Keratinocyte (primary cell): ENCODE measurements around the gene EXD3. TPM values are rescaled to one million over a fixed set of nuclear protein-coding genes. Genes with fewer than 3 reads are reported as not detected.

Experiments
- DNase-seq: peaks from one replicate; pipeline ENCODE4 v3.0.0-alpha.2; 2011; ENCODE audit warnings: low read depth, missing footprints, low spot score
- FAIRE-seq: peaks from 2 replicates; lab custom pipeline; 2011; peaks lifted over from hg19 to GRCh38; lab: Jason Lieb, UNC
- H2AFZ ChIP-seq: 2 replicates; pipeline ENCODE4 v1.6.0; 2012; ENCODE audit warnings: low read length, control low read depth, inconsistent platforms; ENCODE audit not compliant: control insufficient read depth
- H3K27ac ChIP-seq: 2 replicates; pipeline ENCODE4 v1.5.1; 2011; ENCODE audit warnings: low read length; ENCODE audit not compliant: control insufficient read depth, insufficient read depth
- H3K27me3 ChIP-seq: 3 replicates; pipeline ENCODE4 v1.6.0; 2011; ENCODE audit warnings: low read length; ENCODE audit not compliant: control insufficient read depth, insufficient read depth; ENCODE audit errors: extremely low read depth
- H3K36me3 ChIP-seq, 2 experiments: 2 replicates in 1 of 2; 3 replicates in 1 of 2; pipeline ENCODE4 v1.5.1; 2011; ENCODE audit warnings: low read length in 2 of 2, mild to moderate bottlenecking in 1 of 2; ENCODE audit not compliant: control insufficient read depth in 2 of 2, insufficient read depth in 2 of 2; ENCODE audit errors: extremely low read depth in 1 of 2
- H3K4me1 ChIP-seq: 3 replicates; pipeline ENCODE4 v1.5.1; 2011; ENCODE audit warnings: low read length; ENCODE audit not compliant: control insufficient read depth, insufficient read depth; ENCODE audit errors: extremely low read depth
- H3K4me2 ChIP-seq: 3 replicates; pipeline ENCODE4 v1.6.0; 2011; ENCODE audit warnings: low read depth, low read length; ENCODE audit not compliant: control insufficient read depth, insufficient read depth; ENCODE audit errors: extremely low read depth
- H3K4me3 ChIP-seq, 3 experiments: fragments of 200-600 bp in 1 of 3; sonication (generic) in 1 of 3; 2 replicates in 2 of 3; 3 replicates in 1 of 3; pipeline ENCODE4 v1.5.1; 2011 to 2016; ENCODE audit warnings: low read length in 3 of 3, mild to moderate bottlenecking in 3 of 3, control low read depth in 2 of 3, inconsistent platforms in 1 of 3, low read depth in 1 of 3, mixed read lengths in 1 of 3, mixed run types in 1 of 3, moderate library complexity in 1 of 3; ENCODE audit not compliant: control insufficient read depth in 2 of 3, insufficient read depth in 2 of 3; ENCODE audit errors: extremely low read depth in 1 of 3
- H3K79me2 ChIP-seq: 2 replicates; pipeline ENCODE4 v1.6.0; 2012; ENCODE audit warnings: low read length; ENCODE audit not compliant: control insufficient read depth, insufficient read depth
- H3K9ac ChIP-seq: 3 replicates; pipeline ENCODE4 v1.6.0; 2011; ENCODE audit warnings: low read length; ENCODE audit not compliant: control insufficient read depth, insufficient read depth; ENCODE audit errors: extremely low read depth
- H3K9me1 ChIP-seq: 3 replicates; pipeline ENCODE4 v1.6.0; 2011; ENCODE audit warnings: low read length; ENCODE audit not compliant: control insufficient read depth, insufficient read depth; ENCODE audit errors: extremely low read depth
- H3K9me3 ChIP-seq: 2 replicates; pipeline ENCODE4 v1.5.1; 2012; ENCODE audit warnings: low read depth, low read length; ENCODE audit not compliant: control insufficient read depth
- H4K20me1 ChIP-seq: 3 replicates; pipeline ENCODE4 v1.6.0; 2011; ENCODE audit warnings: low read length; ENCODE audit not compliant: control insufficient read depth, insufficient read depth; ENCODE audit errors: extremely low read depth
- CTCF ChIP-seq, 3 experiments: IDR thresholded peaks in 1 of 3; conservative IDR thresholded peaks in 1 of 3; optimal IDR thresholded peaks in 1 of 3; 2 replicates in 2 of 3; 3 replicates in 1 of 3; pipeline versions ENCODE3 to v1.5.1; 2011; ENCODE audit warnings: low read length in 3 of 3, mild to moderate bottlenecking in 3 of 3, moderate library complexity in 2 of 3, control low read depth in 1 of 3, inconsistent platforms in 1 of 3; ENCODE audit not compliant: insufficient read depth in 2 of 3; ENCODE audit errors: extremely low read depth in 1 of 3
- EZH2 ChIP-seq: IDR thresholded peaks from one replicate; pipeline ENCODE4 v1.6.1; 2012; ENCODE audit warnings: inconsistent platforms, mild to moderate bottlenecking, low read length, moderate library complexity
- dilution Hi-C: fragments of 300-500 bp; cut with MboI; formaldehyde crosslinking; loops from one replicate; pipeline ENCODE4 v1.7.0; 2020; ENCODE audit warnings: low sequenced_read_pairs; ENCODE audit not compliant: extremely low pct_ligation_motif_present
- polyA plus RNA-seq, 5 experiments: library from polyadenylated mRNA; depleted of rRNA in 3 of 5; stranded (reverse) in 3 of 5; stranded (forward) in 1 of 5; unstranded in 1 of 5; fragments of >200 nt; gene quantifications; 1 replicate in 1 of 5; 2 replicates in 3 of 5; 3 replicates in 1 of 5; pipeline versions ENCODE4 v1.2.1 to v1.2.3, GENCODE V29; 2011 to 2012; ENCODE audit warnings: missing spikeins in 2 of 5, low read depth in 1 of 5, low replicate concordance in 1 of 5

EXD3 gene
- polyA plus RNA-seq, 1 donor (not counting 4 experiments of a cell fraction or from before 2014, with no cell fraction given): 1.5 TPM

DNA sequence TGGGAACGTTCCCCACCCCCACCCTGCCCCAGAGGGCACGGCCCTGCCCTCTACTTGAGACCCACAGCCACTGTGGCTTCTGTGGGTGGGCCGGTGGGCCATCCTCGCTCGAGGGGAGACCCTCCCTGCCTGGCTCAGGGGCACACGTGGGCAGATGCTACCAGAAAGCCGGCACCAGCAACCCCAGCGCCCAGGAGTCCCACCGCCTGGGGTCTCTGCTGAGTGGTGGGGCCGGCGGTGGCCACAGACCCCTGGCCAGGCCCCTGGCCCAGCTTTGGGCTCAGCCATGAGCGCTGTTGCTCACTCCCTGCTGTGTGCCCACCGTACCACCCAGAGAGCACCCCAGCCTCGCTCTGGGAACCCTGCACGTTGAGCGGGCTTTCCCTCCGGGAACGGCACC lies 104.4 kb downstream of the EXD3 start:
- no peaks in the 10 kb centered on the region for H3K9me1 ChIP-seq

DNA sequence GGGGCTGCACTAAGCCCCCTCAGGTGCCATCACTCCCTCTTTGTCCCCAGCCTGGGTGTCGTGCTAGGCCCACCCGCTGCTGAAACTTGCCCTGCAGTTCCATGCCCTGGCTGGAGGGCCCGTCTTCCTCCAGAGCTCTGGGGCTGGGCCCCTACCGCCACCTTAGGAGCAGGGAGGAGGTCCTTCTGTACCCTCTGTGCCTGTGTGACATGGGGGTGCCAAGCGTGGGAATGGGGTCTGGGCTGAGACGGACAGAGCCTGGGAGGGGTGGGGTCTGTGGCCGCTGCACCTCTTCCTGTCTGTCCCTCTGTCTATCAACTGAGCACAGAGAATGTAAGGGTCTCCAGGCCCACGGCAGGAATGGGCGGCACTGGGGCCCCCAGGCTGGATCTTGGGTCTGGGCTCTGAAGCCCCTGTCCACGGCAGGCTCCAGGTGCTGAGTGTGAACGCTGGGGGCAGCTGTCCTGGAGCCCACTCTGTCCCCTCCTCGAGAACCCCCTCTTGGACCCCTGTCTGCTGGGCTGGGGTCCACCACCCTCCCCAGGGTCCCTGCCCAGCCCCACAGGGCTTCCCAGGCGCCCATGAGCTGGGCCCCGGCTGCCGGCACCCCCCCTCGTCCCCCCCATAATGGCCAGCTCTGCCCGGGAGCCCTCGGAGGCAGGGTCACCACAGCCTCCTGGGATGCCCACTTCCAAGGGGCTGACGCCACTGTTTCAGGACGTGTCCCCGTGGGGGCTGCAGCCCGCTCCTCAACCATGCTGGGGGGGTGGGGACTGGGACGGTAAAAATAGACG lies 105.0 kb downstream of the EXD3 start:
- H3K9me3 ChIP-seq: no peaks in the 10 kb centered on the region
- no peak overlapping the region for H2AFZ ChIP-seq
- FAIRE-seq (no peak), DNase-seq (no peak)
- peaks cover 21% of the 10 kb centered on the region for H3K27me3 ChIP-seq
- H4K20me1 ChIP-seq: no peaks in the 10 kb centered on the region
- no peak overlapping the region for H3K4me3 ChIP-seq
- no peak overlapping the region for H3K27ac ChIP-seq
- no peak overlapping the region for H3K4me2 ChIP-seq
- H3K36me3 ChIP-seq: no peaks in the 10 kb centered on the region
- no peaks in the 10 kb centered on the region for H3K9me1 ChIP-seq
- H3K9ac ChIP-seq: no peak overlapping the region
- dilution Hi-C loops: no loop called here
- TF ChIP-seq EZH2 (no peak), CTCF (optimal IDR thresholded peaks at IDR 0.05 in 1 of 3, IDR thresholded peaks at IDR 0.05 in 1 of 3, conservative IDR thresholded peaks at IDR 0.05 in 1 of 3; ENCODE audit: extremely low read depth in 1 of 3, insufficient read depth in 2 of 3, low read length in 3 of 3) (no peak)
- no peaks in the 10 kb centered on the region for H3K4me1 ChIP-seq
- no peaks in the 10 kb centered on the region for H3K79me2 ChIP-seq

More for the DNA sequence above, 104.4 kb downstream of the EXD3 start:
- Histone ChIP-seq H3K9ac (no peak overlapping the region), H4K20me1 (no peaks in the 10 kb centered on the region), H3K4me3 (no peak overlapping the region), H3K4me2 (no peak overlapping the region), H3K9me3 (no peaks in the 10 kb centered on the region), H3K36me3 (no peaks in the 10 kb centered on the region), H3K27me3 (peaks cover 21% of the 10 kb centered on the region), H3K27ac (no peak overlapping the region), H2AFZ (no peak overlapping the region), H3K4me1 (no peaks in the 10 kb centered on the region), H3K79me2 (no peaks in the 10 kb centered on the region)
- no peak for FAIRE-seq
- no peak for DNase-seq
- dilution Hi-C loops: no loop called here
- TF ChIP-seq CTCF (optimal IDR thresholded peaks at IDR 0.05 in 1 of 3, IDR thresholded peaks at IDR 0.05 in 1 of 3, conservative IDR thresholded peaks at IDR 0.05 in 1 of 3; ENCODE audit: extremely low read depth in 1 of 3, insufficient read depth in 2 of 3, low read length in 3 of 3): no peak
- no peak for TF ChIP-seq EZH2
